Cardiac fibroblast (primary cell): Measurements from ENCODE around the gene CARMIL1.
A peak's percentile ranks its signal among the peaks of the same experiment; 100 is the strongest.

Source experiments
- DNase-seq, 2 donors: peaks; one replicate each; pipeline versions ENCODE4 v3.0.0 to v3.0.0-alpha.2; 2010; ENCODE audit warnings: low read depth in 2 of 2
- H3K4me3 ChIP-seq, 2 donors: replicated peaks in 1 of 2; 1 replicate in 1 of 2; 2 replicates in 1 of 2; pipeline ENCODE4 v1.5.1; 2011; ENCODE audit warnings: low read depth in 2 of 2, low read length in 2 of 2, mild to moderate bottlenecking in 2 of 2, moderate library complexity in 1 of 2
- TF ChIP-seq, protein P1 (sequence below): IDR thresholded peaks from one replicate; pipeline ENCODE4 v1.5.1; 2011; ENCODE audit warnings: low read depth, mild to moderate bottlenecking, low read length, inconsistent platforms

The CARMIL1 gene

DNA sequence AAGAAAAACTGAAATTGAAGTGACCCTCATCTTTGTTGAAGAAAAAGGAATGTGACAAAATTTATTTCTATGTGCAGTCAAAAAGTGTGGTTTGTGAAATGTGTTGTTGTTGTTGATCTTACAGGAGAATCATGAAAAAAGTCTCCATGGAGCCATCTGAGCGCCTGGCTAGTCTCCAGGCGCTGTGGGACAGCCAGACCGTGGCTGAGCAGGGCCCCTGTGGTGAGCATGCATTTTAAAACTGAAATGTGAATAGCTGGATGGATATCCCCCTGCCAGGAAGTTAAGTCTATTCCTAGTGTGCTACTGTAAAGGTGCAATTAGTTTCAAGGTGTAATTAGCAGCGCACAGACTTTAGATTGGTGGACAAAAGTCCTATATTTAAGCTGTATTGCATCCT lies 170.6 kb downstream of the CARMIL1 start:
- TF ChIP-seq, protein P1, sequence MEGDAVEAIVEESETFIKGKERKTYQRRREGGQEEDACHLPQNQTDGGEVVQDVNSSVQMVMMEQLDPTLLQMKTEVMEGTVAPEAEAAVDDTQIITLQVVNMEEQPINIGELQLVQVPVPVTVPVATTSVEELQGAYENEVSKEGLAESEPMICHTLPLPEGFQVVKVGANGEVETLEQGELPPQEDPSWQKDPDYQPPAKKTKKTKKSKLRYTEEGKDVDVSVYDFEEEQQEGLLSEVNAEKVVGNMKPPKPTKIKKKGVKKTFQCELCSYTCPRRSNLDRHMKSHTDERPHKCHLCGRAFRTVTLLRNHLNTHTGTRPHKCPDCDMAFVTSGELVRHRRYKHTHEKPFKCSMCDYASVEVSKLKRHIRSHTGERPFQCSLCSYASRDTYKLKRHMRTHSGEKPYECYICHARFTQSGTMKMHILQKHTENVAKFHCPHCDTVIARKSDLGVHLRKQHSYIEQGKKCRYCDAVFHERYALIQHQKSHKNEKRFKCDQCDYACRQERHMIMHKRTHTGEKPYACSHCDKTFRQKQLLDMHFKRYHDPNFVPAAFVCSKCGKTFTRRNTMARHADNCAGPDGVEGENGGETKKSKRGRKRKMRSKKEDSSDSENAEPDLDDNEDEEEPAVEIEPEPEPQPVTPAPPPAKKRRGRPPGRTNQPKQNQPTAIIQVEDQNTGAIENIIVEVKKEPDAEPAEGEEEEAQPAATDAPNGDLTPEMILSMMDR: no peak
- DNase-seq: no peak
- no peak overlapping the region for H3K4me3 ChIP-seq

DNA sequence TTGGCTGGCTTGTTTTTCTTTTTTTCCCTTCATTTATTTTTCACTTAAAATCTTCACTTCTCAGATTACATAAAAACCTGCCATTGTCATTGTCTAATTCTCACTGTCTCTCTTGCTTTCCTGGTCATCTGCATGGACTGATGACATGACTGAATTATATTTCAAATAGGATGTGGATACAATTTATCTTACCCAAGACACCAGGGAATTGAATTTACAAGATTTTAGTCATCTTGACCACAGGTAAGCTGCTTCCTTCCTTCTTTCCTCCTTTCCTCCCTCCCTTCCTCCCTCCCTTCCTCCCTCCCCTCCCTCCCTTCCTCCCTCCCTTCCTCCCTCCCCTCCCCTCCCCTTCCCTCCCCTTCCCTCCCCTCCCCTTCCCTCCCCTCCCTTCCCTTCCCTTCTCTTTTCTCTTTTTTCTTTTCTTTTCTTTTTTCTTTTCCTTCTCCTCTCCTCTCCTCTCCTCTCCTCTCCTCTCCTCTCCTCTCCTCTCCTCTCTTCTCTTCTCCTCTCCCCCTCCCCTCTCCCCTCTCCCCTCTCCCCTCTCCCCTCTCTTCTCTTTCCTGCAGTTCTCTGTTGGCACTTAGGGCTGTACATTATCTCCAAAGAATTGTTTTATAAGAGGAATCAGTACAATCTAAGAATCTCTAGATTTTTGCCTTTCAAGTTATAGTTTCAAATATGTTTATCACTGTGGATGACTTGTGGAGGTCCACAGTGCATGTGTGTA lies 171.5 kb downstream of the CARMIL1 start:
- no peak overlapping the region for H3K4me3 ChIP-seq
- TF ChIP-seq, protein P1: no peak
- no peak for DNase-seq

DNA sequence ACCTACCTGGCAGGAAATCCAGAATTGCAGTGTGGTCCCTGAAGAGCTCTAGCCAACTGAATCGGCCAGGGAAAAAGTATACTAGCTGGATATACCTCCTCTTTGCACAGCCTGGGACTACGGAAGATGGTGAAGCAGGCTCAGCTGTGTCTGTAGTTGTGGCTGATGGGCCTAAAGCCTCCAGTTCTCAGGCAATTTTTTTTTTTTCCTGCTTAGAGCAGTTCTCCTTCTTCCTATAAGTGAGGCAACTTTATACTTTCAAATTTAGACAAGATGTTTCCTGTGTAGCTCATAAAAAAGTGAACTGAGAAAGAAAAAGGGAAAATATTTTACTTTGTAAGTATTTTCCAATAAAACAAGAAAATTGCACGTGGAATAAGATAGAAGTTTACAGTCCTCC lies 172.9 kb downstream of the CARMIL1 start:
- DNase-seq: no peak
- no peak overlapping the region for H3K4me3 ChIP-seq
- TF ChIP-seq, protein P1: no peak

DNA sequence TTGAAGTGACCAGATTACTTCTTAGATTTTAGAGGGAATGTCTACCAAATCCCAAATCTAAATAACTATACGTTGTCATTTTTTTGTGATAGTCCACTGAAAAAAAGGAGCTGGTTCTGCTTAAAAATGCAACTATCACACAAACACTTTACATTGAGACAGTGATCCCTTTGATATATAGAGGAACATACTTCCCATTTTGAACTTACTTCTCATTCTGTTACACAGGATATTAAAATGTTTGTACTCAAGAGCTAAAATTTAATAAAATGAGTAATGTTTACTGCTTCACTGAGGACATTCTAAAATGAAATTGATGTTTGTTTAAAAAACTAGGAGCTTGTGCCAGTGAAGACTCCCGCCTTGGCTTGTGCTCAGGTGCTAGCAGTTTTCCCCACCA lies 174.1 kb downstream of the CARMIL1 start:
- DNase-seq: no peak
- no peak overlapping the region for H3K4me3 ChIP-seq
- TF ChIP-seq, protein P1: no peak

DNA sequence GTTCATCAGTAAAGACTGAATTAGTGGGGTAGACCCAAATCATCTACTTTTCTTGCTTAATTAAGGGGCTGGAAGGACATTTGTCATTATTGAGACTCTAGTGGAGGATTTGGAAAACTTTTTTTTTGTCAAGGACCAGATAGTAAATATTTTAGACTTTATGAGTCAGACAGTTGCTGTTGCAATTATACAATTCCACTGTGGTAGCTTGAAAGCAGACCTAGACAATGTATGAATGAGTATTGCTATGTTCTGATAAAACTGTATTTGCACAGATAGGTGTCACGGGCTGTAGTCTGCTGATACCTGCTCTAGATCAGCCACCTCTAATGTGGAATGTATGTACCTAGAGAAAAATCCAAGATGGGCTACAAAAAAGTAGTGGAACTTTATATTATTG lies 175.0 kb downstream of the CARMIL1 start:
- TF ChIP-seq, protein P1: no peak
- peak in 1 of 2 donors; percentile 48 for DNase-seq
- no peak overlapping the region for H3K4me3 ChIP-seq

DNA sequence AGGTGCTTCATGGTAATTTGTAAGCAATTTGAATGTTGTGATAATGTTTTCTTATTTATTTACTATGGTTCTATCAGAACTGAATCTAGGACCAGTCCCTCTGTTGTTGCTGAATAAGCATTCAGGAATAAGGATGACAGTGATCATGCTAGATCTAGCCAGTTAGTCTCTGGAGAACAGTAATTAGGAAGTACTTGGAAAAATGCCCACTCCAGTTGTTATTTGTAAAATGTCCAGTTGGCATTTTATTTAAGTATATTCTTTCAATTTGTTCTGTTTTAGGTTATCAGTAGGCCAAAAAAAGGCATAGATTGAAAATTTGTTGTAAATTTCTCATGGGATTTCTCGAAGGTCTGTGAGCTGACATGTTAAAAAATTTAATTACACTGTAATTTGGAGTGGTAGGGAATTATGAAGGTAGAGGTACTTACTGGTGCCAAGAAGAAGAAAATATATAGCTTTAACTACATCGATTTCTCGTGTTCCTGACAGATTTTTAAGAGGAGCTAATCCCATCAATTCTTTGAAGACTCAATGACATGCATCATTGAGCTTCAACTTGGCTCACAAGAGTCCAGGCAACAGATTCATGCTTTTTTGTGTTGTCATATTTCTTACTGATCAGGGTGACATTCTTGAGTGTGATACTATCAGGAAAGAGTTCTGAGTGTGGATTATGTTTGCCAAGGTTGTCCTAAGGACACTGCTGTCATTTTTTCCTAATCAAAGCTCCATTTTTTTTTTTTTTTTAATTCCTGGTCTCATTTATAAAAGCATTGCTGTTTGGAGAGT lies 177.3 kb downstream of the CARMIL1 start:
- no peak overlapping the region for H3K4me3 ChIP-seq
- no peak for DNase-seq
- TF ChIP-seq, protein P1: no peak
